Measurements from ENCODE around the gene FOXN4.

FOXN4 gene

GRCh38 chr12:109256011-109256410, 53.1 kb downstream of the FOXN4 start:
- DNase-seq, result no peak

GRCh38 chr12:109255377-109255776, 53.7 kb downstream of the FOXN4 start:
- DNase-seq, result no peak

- DNase-seq, result no peak
Measured at GRCh38 chr12:109253913-109254544, 55.1 kb downstream of the FOXN4 start.

- no peak for DNase-seq
Measured at GRCh38 chr12:109252799-109253198, 56.3 kb downstream of the FOXN4 start.

GRCh38 chr12:109250523-109250922, 58.6 kb downstream of the FOXN4 start:
- no peak for DNase-seq

- DNase-seq, result no peak
Measured at GRCh38 chr12:109247831-109248654, 61.0 kb downstream of the FOXN4 start.

GRCh38 chr12:109246221-109246620, 62.9 kb downstream of the FOXN4 start:
- DNase-seq, result no peak

GRCh38 chr12:109244073-109244472, 65.0 kb downstream of the FOXN4 start:
- DNase-seq, result no peak

GRCh38 chr12:109241936-109242335, 67.1 kb downstream of the FOXN4 start:
- DNase-seq, result no peak

- no peak for DNase-seq
Measured at GRCh38 chr12:109240365-109240764, 68.7 kb downstream of the FOXN4 start.

- no peak for DNase-seq
Measured at GRCh38 chr12:109239691-109240090, 69.4 kb downstream of the FOXN4 start.

- no peak for DNase-seq
Measured at GRCh38 chr12:109239179-109239578, 69.9 kb downstream of the FOXN4 start.

- no peak for DNase-seq
Measured at GRCh38 chr12:109236257-109236656, 72.8 kb downstream of the FOXN4 start.

- no peak for DNase-seq
Measured at GRCh38 chr12:109234012-109234411, 75.1 kb downstream of the FOXN4 start.

- DNase-seq, result no peak
Measured at GRCh38 chr12:109232731-109233130, 76.4 kb downstream of the FOXN4 start.

- DNase-seq, result no peak
Measured at GRCh38 chr12:109230193-109230592, 78.9 kb downstream of the FOXN4 start.

- DNase-seq, result no peak
Measured at GRCh38 chr12:109228664-109229063, 80.4 kb downstream of the FOXN4 start.
